Measurements from ENCODE around the gene GCK.

- TF ChIP-seq ESRRG (CRISPR knock-in tag; IDR thresholded peaks at IDR 0.05) (no peak), ZNF8 (CRISPR knock-in tag; IDR thresholded peaks at IDR 0.05) (no peak), ZFP3 (CRISPR knock-in tag; IDR thresholded peaks at IDR 0.05) (no peak)
Measured at GRCh38 chr7:44144968-44145478, 44.2 kb downstream of the GCK start.
